Mesangial cell (primary cell): Measurements from ENCODE around the gene SLC35F6. TPM values are rescaled to one million over a fixed set of nuclear protein-coding genes. Genes with fewer than 3 reads are reported as not detected.

ENCODE experiments used
- total RNA-seq: library from RNA; depleted of rRNA; stranded (reverse); fragments of >200 nt; gene quantifications from 2 replicates; pipeline ENCODE4 v1.2.3, GENCODE V29; 2015

Gene SLC35F6
- 51.8 and 73.0 TPM in 2 replicates for total RNA-seq

GRCh38 chr2:26764078-26764887, at the start of gene SLC35F6:
Gene SLC35F6, plus strand, starts transcription at chr2:26764284. Its CDS starts 66 bp downstream, at chr2:26764350.

GRCh38 chr2:26785431-26786206, 21.5 kb downstream of the SLC35F6 start, which contains the start of gene CENPA:
Gene CENPA, plus strand, starts transcription at chr2:26786056. Its CDS starts 141 bp downstream, at chr2:26786197.

Other genes starting within 250 kb of the SLC35F6 start
- gene CIB4, start 122.9 kb upstream of the SLC35F6 start, total RNA-seq, result not detected in 2 replicates
- 0.49 and 1.4 TPM in 2 replicates for gene KCNK3, start 71.6 kb upstream of the SLC35F6 start, total RNA-seq
- gene CENPA, start 21.8 kb downstream of the SLC35F6 start, total RNA-seq, result 4.6 and 51.2 TPM in 2 replicates
- 0.16 TPM in 1 of 2 replicates, not detected in the other for gene DPYSL5, start 83.8 kb downstream of the SLC35F6 start, total RNA-seq
- 1.3 and 2.0 TPM in 2 replicates for gene MAPRE3, start 206.4 kb downstream of the SLC35F6 start, total RNA-seq